GM18526 (cell line): Measurements from ENCODE around the gene PPY.

Experiments
- POLR2A ChIP-seq: IDR thresholded peaks from 3 replicates; pipeline ENCODE4 v1.6.1; 2011; ENCODE audit not compliant: insufficient read length; ENCODE audit errors: extremely low read depth

Gene PPY

GRCh38 chr17:43974382-43975266, 32.3 kb upstream of the PPY start:
- no peak for TF ChIP-seq POLR2A

- no peak for TF ChIP-seq POLR2A
Observed at GRCh38 chr17:43970366-43970765, 28.1 kb upstream of the PPY start.

- TF ChIP-seq POLR2A = no peak
Observed at GRCh38 chr17:43967251-43967875, 25.1 kb upstream of the PPY start.

- no peak for TF ChIP-seq POLR2A
Observed at GRCh38 chr17:43966276-43966675, 24.0 kb upstream of the PPY start.

- TF ChIP-seq POLR2A = no peak
Observed at GRCh38 chr17:43962479-43962878, 20.2 kb upstream of the PPY start.

GRCh38 chr17:43961954-43962353, 19.7 kb upstream of the PPY start:
- no peak for TF ChIP-seq POLR2A

- TF ChIP-seq POLR2A = no peak
Observed at GRCh38 chr17:43958748-43959352, 16.6 kb upstream of the PPY start.

GRCh38 chr17:43956222-43956621, 13.9 kb upstream of the PPY start:
- TF ChIP-seq POLR2A = no peak

GRCh38 chr17:43953746-43954145, 11.5 kb upstream of the PPY start, which contains the start of gene PYY:
Gene PYY (minus strand): TSS chr17:43953940. CDS start chr17:43953483, 457 bp downstream.
- no peak for TF ChIP-seq POLR2A

- no peak for TF ChIP-seq POLR2A
Observed at GRCh38 chr17:43952724-43953666, 10.7 kb upstream of the PPY start.

GRCh38 chr17:43952351-43952723, 10.1 kb upstream of the PPY start:
- TF ChIP-seq POLR2A = no peak

- TF ChIP-seq POLR2A = no peak
Observed at GRCh38 chr17:43951750-43952149, 9.5 kb upstream of the PPY start.

GRCh38 chr17:43950554-43950953, 8.3 kb upstream of the PPY start:
- no peak for TF ChIP-seq POLR2A

GRCh38 chr17:43949781-43950180, 7.5 kb upstream of the PPY start:
- no peak for TF ChIP-seq POLR2A

- TF ChIP-seq POLR2A = no peak
Observed at GRCh38 chr17:43946781-43947180, 4.5 kb upstream of the PPY start.
